Measurements from ENCODE around the gene TUG1. TPM values are rescaled to one million over a fixed set of nuclear protein-coding genes. Genes with fewer than 3 reads are reported as not detected.

TUG1 gene
- total RNA-seq, 6 experiments from 2014 or later = 49.8 to 61.8 (median 56.3) TPM

DNA sequence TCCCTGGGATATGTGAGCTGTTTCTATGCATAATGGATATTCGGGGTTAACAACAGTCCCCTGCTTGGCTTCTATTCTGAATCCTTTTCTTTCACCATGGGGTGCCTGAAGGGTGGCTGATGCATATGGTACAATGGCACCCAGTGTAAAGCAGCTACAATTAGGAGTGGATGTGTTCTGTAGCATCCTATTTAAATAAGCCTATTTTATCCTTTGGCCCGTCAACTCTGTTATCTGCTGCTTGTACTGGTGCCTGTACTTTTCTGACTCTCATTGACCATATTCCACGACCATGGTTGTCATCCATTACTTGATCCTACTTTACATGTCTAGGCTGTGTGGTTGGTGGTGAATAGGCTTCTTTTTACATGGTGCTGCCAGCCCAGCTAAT lies 1.3 kb downstream of the TUG1 start:
- no peak for DNase-seq
- Mint-ChIP-seq H3K27me3 (ENCODE audit: insufficient read depth) (peaks cover 5% of the 10 kb centered on the region; the same call in 1 of the 2 replicates), H3K4me3 (peak overlapping the region; percentile 93), H3K9me3 (peaks cover 49% of the 10 kb centered on the region), H3K4me1 (ENCODE audit: low read depth) (peaks cover 42% of the 10 kb centered on the region), H3K36me3 (ENCODE audit: low read depth) (peaks cover 79% of the 10 kb centered on the region), H3K27ac (peak overlapping the region; percentile 83)
- TF ChIP-seq, protein P1, sequence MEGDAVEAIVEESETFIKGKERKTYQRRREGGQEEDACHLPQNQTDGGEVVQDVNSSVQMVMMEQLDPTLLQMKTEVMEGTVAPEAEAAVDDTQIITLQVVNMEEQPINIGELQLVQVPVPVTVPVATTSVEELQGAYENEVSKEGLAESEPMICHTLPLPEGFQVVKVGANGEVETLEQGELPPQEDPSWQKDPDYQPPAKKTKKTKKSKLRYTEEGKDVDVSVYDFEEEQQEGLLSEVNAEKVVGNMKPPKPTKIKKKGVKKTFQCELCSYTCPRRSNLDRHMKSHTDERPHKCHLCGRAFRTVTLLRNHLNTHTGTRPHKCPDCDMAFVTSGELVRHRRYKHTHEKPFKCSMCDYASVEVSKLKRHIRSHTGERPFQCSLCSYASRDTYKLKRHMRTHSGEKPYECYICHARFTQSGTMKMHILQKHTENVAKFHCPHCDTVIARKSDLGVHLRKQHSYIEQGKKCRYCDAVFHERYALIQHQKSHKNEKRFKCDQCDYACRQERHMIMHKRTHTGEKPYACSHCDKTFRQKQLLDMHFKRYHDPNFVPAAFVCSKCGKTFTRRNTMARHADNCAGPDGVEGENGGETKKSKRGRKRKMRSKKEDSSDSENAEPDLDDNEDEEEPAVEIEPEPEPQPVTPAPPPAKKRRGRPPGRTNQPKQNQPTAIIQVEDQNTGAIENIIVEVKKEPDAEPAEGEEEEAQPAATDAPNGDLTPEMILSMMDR (IDR thresholded peaks at IDR 0.05) = no peak

DNA sequence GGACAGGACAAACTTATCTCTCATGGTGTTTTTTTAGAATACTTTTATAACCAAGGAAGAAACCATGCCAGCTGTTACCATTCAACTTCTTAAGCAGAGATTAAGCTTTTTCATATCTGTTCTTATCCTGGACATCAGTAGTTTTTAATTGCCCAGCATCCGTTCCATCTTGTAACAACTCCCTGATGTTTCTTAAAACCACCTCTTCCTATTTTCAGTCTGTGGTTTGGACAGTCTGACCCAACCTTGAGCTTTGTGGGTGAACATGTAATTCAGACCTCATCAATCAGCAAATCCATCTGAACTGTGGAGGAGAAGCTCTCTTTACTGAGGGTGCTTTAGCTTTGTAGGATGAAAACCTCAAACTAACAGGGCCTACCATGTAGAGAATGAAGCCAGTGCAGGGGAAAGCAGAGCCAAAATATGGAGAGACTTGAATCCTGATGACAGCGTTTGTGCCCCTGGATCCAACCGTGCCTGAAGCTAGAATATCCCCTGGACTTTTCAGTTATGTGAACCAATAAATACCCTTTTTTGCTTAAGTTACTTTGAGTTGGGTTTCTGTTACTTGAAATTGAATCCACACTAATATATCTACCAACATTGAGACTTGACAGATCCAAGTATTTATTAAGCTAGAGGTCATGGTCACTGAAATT lies 9.4 kb downstream of the TUG1 start:
- Mint-ChIP-seq H3K27me3 (ENCODE audit: insufficient read depth) (no peaks in the 10 kb centered on the region; the same call in 1 of the 2 replicates), H3K4me3 (no peak overlapping the region), H3K9me3 (peaks cover 32% of the 10 kb centered on the region; the same call in 1 of the 2 replicates), H3K4me1 (ENCODE audit: low read depth) (no peaks in the 10 kb centered on the region; the same call in 1 of the 2 replicates), H3K36me3 (ENCODE audit: low read depth) (peaks cover 57% of the 10 kb centered on the region), H3K27ac (no peak overlapping the region)
- TF ChIP-seq, protein P1 (IDR thresholded peaks at IDR 0.05) = no peak
- DNase-seq = no peak

DNA sequence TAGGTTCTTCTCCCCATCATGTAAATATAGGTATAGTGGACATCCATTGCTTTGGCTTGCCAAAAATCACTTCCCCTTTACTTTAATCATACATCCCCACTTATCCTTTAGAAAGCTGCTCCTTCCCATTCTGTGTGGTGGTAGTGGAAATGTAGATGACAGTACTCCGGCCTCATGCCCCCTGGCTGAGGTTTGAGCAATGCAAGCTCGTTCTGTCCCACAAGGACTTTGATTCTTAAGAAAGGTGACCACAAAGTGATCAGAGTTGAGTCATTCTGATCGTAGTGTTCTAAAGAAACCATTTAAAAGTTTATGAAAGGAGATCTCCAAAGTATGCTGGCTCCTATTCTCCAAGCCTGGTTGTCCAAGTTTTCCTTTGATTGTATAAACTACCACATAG lies 10.9 kb downstream of the TUG1 start:
- peaks cover 32% of the 10 kb centered on the region; the same call in 1 of the 2 replicates for H3K9me3 Mint-ChIP-seq
- no peaks in the 10 kb centered on the region; the same call in 1 of the 2 replicates for H3K4me1 Mint-ChIP-seq (ENCODE audit: low read depth)
- TF ChIP-seq, protein P1 (IDR thresholded peaks at IDR 0.05) = no peak
- H3K36me3 Mint-ChIP-seq (ENCODE audit: low read depth) = peaks cover 43% of the 10 kb centered on the region
- H3K27me3 Mint-ChIP-seq (ENCODE audit: insufficient read depth) = no peaks in the 10 kb centered on the region; the same call in 1 of the 2 replicates
- DNase-seq = no peak
- no peak overlapping the region for H3K27ac Mint-ChIP-seq
- no peak overlapping the region for H3K4me3 Mint-ChIP-seq

DNA sequence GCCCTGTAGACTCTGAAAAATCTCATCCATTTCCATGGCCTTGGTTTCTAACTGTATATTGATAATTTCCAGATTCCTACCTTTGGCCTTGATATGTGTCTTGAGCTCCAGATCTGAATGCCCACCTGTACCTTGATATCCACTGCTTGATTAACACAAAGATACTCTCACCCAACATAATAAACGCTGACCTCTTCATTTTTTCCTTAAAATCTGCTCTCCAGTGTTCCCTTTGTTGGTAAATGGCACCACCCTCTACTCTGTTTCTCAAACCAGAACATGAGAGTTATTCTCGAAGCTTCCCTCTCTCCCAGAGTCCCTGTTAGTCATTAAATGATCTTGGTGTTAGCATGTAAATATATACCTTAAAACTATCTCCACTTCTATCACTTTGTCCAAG lies 13.4 kb downstream of the TUG1 start:
- H3K27ac Mint-ChIP-seq = no peak overlapping the region
- no peak overlapping the region for H3K4me3 Mint-ChIP-seq
- DNase-seq = no peak
- TF ChIP-seq, protein P1 (IDR thresholded peaks at IDR 0.05) = no peak
- H3K27me3 Mint-ChIP-seq (ENCODE audit: insufficient read depth) = no peaks in the 10 kb centered on the region; the same call in 1 of the 2 replicates
- no peaks in the 10 kb centered on the region for H3K4me1 Mint-ChIP-seq (ENCODE audit: low read depth)
- H3K36me3 Mint-ChIP-seq (ENCODE audit: low read depth) = peaks cover 17% of the 10 kb centered on the region
- peaks cover 11% of the 10 kb centered on the region; the same call in 1 of the 2 replicates for H3K9me3 Mint-ChIP-seq

DNA sequence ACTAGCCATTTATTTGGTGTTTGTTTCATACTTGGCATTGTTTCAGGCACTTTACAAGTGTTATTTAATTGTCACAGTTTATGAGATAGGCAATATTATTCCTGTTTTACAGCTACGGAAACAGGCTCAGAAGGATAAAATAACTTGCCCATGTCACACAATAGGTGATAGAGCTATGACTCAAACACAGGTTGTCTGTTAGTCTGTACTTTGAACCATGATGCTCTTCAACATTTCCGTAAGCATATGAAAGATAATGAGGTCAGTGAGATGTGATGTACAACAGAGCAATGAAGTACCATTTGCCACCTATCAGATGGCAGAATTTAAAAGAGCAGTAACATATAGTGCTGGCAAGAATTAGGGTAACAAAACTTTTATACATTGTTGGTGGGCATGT lies 15.3 kb downstream of the TUG1 start:
- Mint-ChIP-seq H3K4me1 (ENCODE audit: low read depth) (no peaks in the 10 kb centered on the region), H3K27ac (no peak overlapping the region), H3K27me3 (ENCODE audit: insufficient read depth) (peaks cover under 1% of the 10 kb centered on the region), H3K36me3 (ENCODE audit: low read depth) (0 out of 2 replicates have a peak, but pooled peaks cover 4% of the 10 kb centered on the region), H3K9me3 (no peaks in the 10 kb centered on the region), H3K4me3 (no peak overlapping the region)
- DNase-seq = no peak
- TF ChIP-seq, protein P1 (IDR thresholded peaks at IDR 0.05) = no peak

Measured in HFFc6 (cell line).